ENCODE data around the gene KCTD1.

The KCTD1 gene

GRCh38 chr18:26524504-26525351, 23.6 kb downstream of the KCTD1 start:
- no peak for DNase-seq (ENCODE audit: low read depth in 2 of 2, low spot score in 1 of 2)

DNA sequence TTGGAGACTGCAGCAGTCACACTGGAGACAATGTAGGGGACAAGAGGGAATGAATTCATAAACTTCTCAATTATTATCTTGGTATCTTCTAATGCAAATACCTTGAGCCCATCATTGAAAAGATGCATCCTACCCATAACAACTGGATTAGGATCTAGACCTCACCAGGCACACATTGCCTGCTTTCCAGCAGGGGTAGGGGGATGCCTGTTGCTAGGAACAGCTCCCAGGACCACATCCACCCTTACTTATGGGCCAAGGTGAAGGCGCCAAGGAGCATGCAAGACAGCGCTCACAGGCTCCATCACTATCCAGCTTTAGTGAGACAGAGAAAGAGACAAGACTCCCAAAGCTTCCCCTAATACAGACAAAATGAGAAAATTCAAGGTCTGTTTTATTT, 24.4 kb downstream of the KCTD1 start:
- DNase-seq (ENCODE audit: low read depth in 2 of 2, low spot score in 1 of 2) = no peak

GRCh38 chr18:26521617-26522016, 26.7 kb downstream of the KCTD1 start:
- no peak for DNase-seq (ENCODE audit: low read depth in 2 of 2, low spot score in 1 of 2)

DNA sequence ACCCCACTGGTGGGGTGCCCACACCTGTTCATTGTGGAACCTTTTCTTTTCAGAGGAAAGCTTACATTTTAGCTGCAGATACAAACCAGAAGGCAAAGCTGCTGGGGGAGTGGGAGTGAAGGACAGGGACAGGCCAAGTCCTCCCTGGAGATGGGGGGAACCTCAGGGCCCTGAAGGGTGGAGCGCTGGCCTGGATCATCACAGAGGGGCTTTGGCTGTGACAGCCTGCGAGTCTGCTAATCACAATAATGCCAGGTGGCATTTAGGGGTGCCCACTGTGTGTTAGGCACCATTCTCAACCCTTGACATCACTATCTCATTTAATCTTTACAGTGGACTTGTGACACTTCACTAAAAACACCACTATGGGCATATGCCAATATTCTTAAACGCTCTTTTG, 27.4 kb downstream of the KCTD1 start:
- DNase-seq (ENCODE audit: low read depth in 2 of 2, low spot score in 1 of 2) = no peak

GRCh38 chr18:26519114-26519513, 29.2 kb downstream of the KCTD1 start:
- no peak for DNase-seq (ENCODE audit: low read depth in 2 of 2, low spot score in 1 of 2)

- DNase-seq (ENCODE audit: low read depth in 2 of 2, low spot score in 1 of 2) = no peak
These were observed 31.4 kb downstream of the KCTD1 start for GRCh38 chr18:26516964-26517363.

- DNase-seq (ENCODE audit: low read depth in 2 of 2, low spot score in 1 of 2) = no peak
These were observed 32.5 kb downstream of the KCTD1 start for GRCh38 chr18:26515643-26516487.

DNA sequence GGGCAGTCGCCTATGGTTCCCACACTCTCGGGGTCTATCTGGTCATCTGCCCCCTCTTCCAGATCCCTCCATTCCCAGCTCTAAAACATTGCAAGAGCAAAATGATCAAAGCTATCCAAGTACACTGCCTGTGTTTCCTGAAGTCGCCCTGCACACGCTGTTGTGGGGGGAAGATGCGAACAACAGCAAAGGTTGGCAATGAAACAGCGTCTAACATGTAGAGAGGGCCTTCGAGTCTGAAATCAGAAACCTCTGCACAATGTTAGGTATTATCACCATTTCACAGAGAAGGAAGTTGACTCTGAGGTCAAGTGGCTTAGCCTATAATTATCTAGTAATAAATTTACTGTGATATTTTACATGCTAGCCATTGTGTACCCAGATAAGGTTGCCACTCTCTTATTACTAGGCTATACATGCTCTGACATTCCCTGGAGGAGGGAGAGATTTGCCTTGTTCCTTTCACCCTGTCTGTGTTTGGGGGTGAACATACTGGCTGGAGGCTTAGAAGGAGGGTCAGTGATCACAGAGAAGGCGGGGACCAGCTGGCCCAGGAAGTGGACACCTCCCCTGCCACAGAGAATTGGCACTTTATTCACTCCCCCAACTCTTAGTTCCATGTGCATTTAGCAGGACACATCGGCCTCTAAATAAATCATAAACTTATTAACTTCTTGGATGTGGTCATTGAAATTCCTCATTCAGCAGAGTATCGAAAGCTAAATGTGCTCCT, 36.8 kb downstream of the KCTD1 start:
- no peak for DNase-seq (ENCODE audit: low read depth in 2 of 2, low spot score in 1 of 2)

DNA sequence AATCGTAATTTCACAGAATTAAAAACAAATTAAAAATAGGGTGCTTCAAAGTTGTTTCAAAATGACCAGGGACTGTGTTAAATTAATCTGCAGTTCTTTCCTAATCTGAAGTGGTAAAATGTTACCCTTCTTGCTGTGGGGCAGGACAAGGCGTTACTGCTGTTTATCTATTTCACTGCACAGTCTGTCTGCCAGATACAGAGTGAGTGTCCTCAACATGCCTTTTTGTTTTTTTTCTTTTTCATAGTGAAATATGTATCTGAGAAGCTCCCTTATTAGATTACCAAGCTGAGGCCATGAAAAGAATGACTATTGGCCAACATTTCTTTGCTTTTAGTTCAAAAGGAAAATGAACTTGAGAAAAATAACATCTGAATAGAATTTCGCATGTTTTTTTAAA, 38.0 kb downstream of the KCTD1 start:
- no peak for DNase-seq (ENCODE audit: low read depth in 2 of 2, low spot score in 1 of 2)

GRCh38 chr18:26506012-26506411, 42.3 kb downstream of the KCTD1 start:
- no peak for DNase-seq (ENCODE audit: low read depth in 2 of 2, low spot score in 1 of 2)

- no peak for DNase-seq (ENCODE audit: low read depth in 2 of 2, low spot score in 1 of 2)
These were observed 43.5 kb downstream of the KCTD1 start for GRCh38 chr18:26504831-26505230.

DNA sequence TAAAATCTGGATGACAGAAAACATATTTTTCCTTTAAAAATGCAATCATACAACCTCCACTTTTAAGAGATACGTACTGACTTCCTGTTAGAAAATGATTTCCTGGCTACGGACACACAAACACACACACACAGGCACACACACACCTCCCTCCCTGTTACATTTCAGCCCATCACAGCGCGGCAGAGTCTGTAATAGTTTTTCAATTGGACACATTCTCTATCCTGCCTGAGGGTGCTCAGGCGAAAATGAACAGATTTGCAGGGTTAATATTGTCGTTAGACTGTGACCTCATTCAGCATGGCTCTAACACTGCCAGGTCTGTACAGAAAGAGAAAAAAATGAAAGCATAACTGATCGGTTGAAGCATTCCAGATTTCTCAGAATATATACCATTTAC, 45.0 kb downstream of the KCTD1 start:
- DNase-seq (ENCODE audit: low read depth in 2 of 2, low spot score in 1 of 2) = no peak

- DNase-seq (ENCODE audit: low read depth in 2 of 2, low spot score in 1 of 2) = no peak
These were observed 45.5 kb downstream of the KCTD1 start for GRCh38 chr18:26502823-26503222.

- DNase-seq (ENCODE audit: low read depth in 2 of 2, low spot score in 1 of 2) = no peak
These were observed 50.5 kb downstream of the KCTD1 start for GRCh38 chr18:26497866-26498265.

GRCh38 chr18:26496528-26496927, 51.8 kb downstream of the KCTD1 start:
- DNase-seq (ENCODE audit: low read depth in 2 of 2, low spot score in 1 of 2) = no peak

GRCh38 chr18:26495287-26495686, 53.1 kb downstream of the KCTD1 start:
- no peak for DNase-seq (ENCODE audit: low read depth in 2 of 2, low spot score in 1 of 2)

DNA sequence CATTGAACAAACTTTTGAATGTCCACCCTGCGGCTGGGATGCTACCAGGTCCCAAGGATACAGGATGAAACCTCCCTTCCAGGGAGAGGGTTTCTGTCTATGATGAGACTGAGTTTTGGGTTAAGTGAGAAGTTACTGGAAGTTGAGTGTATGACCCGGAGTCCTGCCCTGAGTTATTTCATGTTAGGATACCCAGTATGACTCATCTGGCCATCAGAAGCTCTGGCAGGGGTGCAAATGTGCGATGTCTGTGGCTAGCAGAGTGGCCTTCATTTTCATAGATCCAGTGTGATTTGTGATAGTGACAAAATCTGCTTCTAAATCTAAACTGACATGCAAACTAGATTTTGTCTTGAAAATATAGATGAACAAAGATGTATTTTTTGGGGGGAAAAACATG, 55.3 kb downstream of the KCTD1 start:
- DNase-seq (ENCODE audit: low read depth in 2 of 2, low spot score in 1 of 2) = no peak

DNA sequence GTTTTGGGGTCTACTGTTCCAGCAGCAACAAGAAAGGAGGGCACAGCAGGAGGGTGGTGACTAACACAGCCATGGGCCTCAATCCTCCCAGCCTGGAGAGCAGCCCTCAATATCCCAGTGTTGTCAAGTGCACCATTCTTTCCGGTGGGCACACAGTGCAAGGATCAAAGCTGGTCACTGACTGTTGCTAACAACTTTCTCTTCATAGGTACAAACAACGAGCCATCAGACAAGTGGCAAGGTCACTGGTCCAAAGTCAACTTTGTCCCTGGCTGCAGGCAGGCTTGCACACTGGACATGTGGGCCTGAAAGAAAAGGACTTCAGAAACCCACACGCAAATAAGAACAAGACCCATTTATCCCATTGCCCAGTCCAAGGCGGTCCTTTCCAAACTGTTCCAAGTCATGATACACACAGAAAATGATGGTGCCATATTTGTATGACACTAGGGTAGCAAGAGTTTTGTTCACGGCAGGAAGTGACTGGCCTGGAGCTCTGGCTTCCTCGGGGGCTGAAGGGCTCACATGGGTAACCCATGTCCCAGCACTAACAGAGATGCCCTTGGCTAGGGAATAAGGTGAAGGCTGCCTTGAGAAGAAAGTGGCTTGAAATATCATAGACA, 57.0 kb downstream of the KCTD1 start:
- no peak for DNase-seq (ENCODE audit: low read depth in 2 of 2, low spot score in 1 of 2)

- no peak for DNase-seq (ENCODE audit: low read depth in 2 of 2, low spot score in 1 of 2)
These were observed 58.5 kb downstream of the KCTD1 start for GRCh38 chr18:26489881-26490280.

- DNase-seq (ENCODE audit: low read depth in 2 of 2, low spot score in 1 of 2) = no peak
These were observed 59.2 kb downstream of the KCTD1 start for GRCh38 chr18:26489191-26489590.

DNA sequence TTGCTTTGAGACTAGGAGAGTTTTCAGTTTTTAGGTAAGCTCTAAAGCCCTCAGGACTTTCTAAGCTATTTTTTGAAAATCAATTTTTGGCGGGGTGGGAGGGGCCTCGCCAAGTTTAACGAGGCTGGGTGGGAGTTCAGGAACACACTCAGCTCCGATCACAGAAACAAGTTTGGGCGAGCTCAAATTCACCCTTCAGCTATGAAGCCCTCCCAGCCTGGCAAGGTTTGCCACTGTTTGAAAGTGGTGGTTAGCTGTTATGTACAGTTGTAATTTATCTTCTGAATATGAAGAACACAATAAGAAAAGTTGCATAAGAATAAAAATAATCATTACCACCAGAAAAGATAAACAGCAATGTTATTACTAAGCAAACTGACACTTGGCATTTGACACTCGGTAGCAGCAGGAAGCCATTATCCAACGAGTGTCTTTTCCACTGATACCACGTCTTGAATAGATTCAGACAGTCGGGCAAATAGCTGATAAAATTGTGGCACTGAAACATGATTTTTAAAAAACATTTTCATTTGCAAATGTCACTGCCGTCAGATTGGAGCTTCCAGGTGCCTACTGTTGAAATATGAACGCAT, 59.8 kb downstream of the KCTD1 start:
- no peak for DNase-seq (ENCODE audit: low read depth in 2 of 2, low spot score in 1 of 2)

All from stimulated activated CD8-positive, alpha-beta memory T cell treated with anti-CD3 and anti-CD28 coated beads, Interleukin-4, amount 100 ng/mL, for 4 hours (primary cell).